GM10248 (cell line): ENCODE results near the gene JPT1.
"Not testable (repeated sequence)": the region's sequence is repeated elsewhere in the genome, so short reads cannot be mapped to it uniquely, and the experiment has no call there.

Experiments used
- CTCF ChIA-PET: fragments of 300-600 bp; sonication (Branson Sonifier 250); formaldehyde crosslinking; extraction: SDS; loops from one replicate; lab custom pipeline; 2021; ENCODE audit warnings: antibody characterized with exemption; lab: Yijun Ruan, JAX
- POLR2A ChIA-PET: fragments of 350-650 bp; sonication (Branson Sonifier 250); formaldehyde crosslinking; extraction: SDS; loops from one replicate; lab custom pipeline; 2020; ENCODE audit warnings: antibody characterized with exemption; lab: Yijun Ruan, JAX
- DNase-seq: peaks from one replicate; pipeline ENCODE4 v3.0.0; 2012; ENCODE audit errors: extremely low spot score
- CTCF ChIP-seq: IDR thresholded peaks from 2 replicates; pipeline ENCODE4 v1.5.1; 2012; ENCODE audit warnings: mild to moderate bottlenecking, low read depth; ENCODE audit errors: extremely low read depth, missing control alignments, control extremely low read depth

Gene JPT1

GRCh38 chr17:75142236-75142971 is 11.9 kb downstream of the JPT1 start:
- DNase-seq: no peak
- CTCF ChIA-PET: interaction anchor here (1.0 to 2.3 kb wide), 3 partner anchors 11 to 29 kb away, joined by 4 to 14 read pairs (median 5); partner anchors contain the start of gene NT5C
- POLR2A ChIA-PET: interaction anchor here (0.9 kb wide), 1 partner anchor 12 kb away, joined by 3 read pairs; no protein-coding TSS in a partner anchor
- TF ChIP-seq CTCF: no peak

- ChIA-PET POLR2A (no interaction called here), CTCF (interaction anchor here (1.5 to 17.2 kb wide), 2 partner anchors 21 to 25 kb away, joined by 8 to 338 read pairs; partner anchors contain the start of gene ARMC7)
- DNase-seq: no peak
- no peak for TF ChIP-seq CTCF
Observed at GRCh38 chr17:75138519-75138918, 15.8 kb downstream of the JPT1 start.

GRCh38 chr17:75137762-75138161 is 16.6 kb downstream of the JPT1 start:
- CTCF ChIA-PET: interaction anchor here (1.2 to 17.2 kb wide), 2 partner anchors 20 to 32 kb away, joined by 3 to 338 read pairs; partner anchors contain the start of gene ARMC7
- DNase-seq, POLR2A ChIA-PET: not testable (repeated sequence)

- TF ChIP-seq CTCF: no peak
- no peak for DNase-seq
- POLR2A ChIA-PET: interaction anchor here (0.7 kb wide), 1 partner anchor 31 kb away, joined by 4 read pairs; no protein-coding TSS in a partner anchor
- CTCF ChIA-PET: interaction anchor here (17.2 kb wide), 1 partner anchor 18 kb away, joined by 338 read pairs; the partner anchor contains the start of gene ARMC7
Observed at GRCh38 chr17:75135946-75136345, 18.4 kb downstream of the JPT1 start.

GRCh38 chr17:75135452-75135851 is 18.9 kb downstream of the JPT1 start:
- POLR2A ChIA-PET: interaction anchor here (0.7 kb wide), 1 partner anchor 31 kb away, joined by 4 read pairs; no protein-coding TSS in a partner anchor
- TF ChIP-seq CTCF: no peak
- no peak for DNase-seq
- CTCF ChIA-PET: interaction anchor here (17.2 kb wide), 1 partner anchor 18 kb away, joined by 338 read pairs; the partner anchor contains the start of gene ARMC7

- not testable (repeated sequence) for DNase-seq
- ChIA-PET CTCF (interaction anchor here (0.8 to 17.2 kb wide), 3 partner anchors 14 to 68 kb away, joined by 3 to 338 read pairs (median 3); partner anchors contain the start of gene ARMC7), POLR2A (interaction anchor here (0.7 to 1.2 kb wide), 2 partner anchors 20 to 21 kb away, joined by 3 to 4 read pairs; partner anchors contain the start of gene JPT1)
Observed at GRCh38 chr17:75133607-75134347, 20.5 kb downstream of the JPT1 start.

GRCh38 chr17:75133001-75133400 is 21.3 kb downstream of the JPT1 start:
- ChIA-PET POLR2A (interaction anchor here (0.7 to 1.2 kb wide), 3 partner anchors 9 to 21 kb away, joined by 3 to 4 read pairs (median 3); partner anchors contain the start of gene JPT1), CTCF (interaction anchor here (0.8 to 17.2 kb wide), 7 partner anchors 12 to 80 kb away, joined by 3 to 338 read pairs (median 12); partner anchors contain the start of genes ARMC7 and SLC16A5)
- DNase-seq: no peak
- no peak for TF ChIP-seq CTCF

- CTCF ChIA-PET: interaction anchor here (0.7 to 17.2 kb wide), 23 partner anchors 9 to 497 kb away, joined by 3 to 338 read pairs (median 6); partner anchors contain the start of genes ARMC7, JPT1, MIF4GD and SLC16A5
- DNase-seq: not testable (repeated sequence)
- POLR2A ChIA-PET: interaction anchor here (0.7 to 1.3 kb wide), 4 partner anchors 8 to 22 kb away, joined by 3 to 5 read pairs (median 4); partner anchors contain the start of gene JPT1
Observed at GRCh38 chr17:75132018-75133000, 22.0 kb downstream of the JPT1 start.
